Fibroblast of lung (primary cell): ENCODE measurements around the gene TOX2. TPM values are rescaled to one million over a fixed set of nuclear protein-coding genes. Genes with fewer than 3 reads are reported as not detected.

Experiments used
- DNase-seq, 2 donors: peaks; one replicate each; pipeline versions ENCODE4 v3.0.0 to v3.0.0-alpha.2; 2010; ENCODE audit warnings: low read depth in 2 of 2
- H2AFZ ChIP-seq: 2 replicates; pipeline ENCODE4 v1.5.1; 2012; ENCODE audit warnings: low read length, control low read depth, inconsistent platforms
- H3K27ac ChIP-seq: 2 replicates; pipeline ENCODE4 v1.5.1; 2011; ENCODE audit warnings: low read length, control low read depth; ENCODE audit not compliant: insufficient read depth
- H3K27me3 ChIP-seq: 2 replicates; pipeline ENCODE4 v1.5.1; 2011; ENCODE audit warnings: mild to moderate bottlenecking, low read length; ENCODE audit not compliant: control insufficient read depth, insufficient read depth
- H3K36me3 ChIP-seq: 2 replicates; pipeline ENCODE4 v1.5.1; 2011; ENCODE audit warnings: low read length; ENCODE audit not compliant: control insufficient read depth, insufficient read depth
- H3K4me1 ChIP-seq: 2 replicates; pipeline ENCODE4 v1.5.1; 2011; ENCODE audit warnings: low read length; ENCODE audit not compliant: control insufficient read depth, insufficient read depth; ENCODE audit errors: extremely low read depth
- H3K4me2 ChIP-seq: 2 replicates; pipeline ENCODE4 v1.5.1; 2011; ENCODE audit warnings: low read length, control low read depth; ENCODE audit not compliant: insufficient read depth; ENCODE audit errors: extremely low read depth
- H3K4me3 ChIP-seq, 4 experiments: fragments of 200-600 bp in 1 of 4; sonication (generic) in 1 of 4; replicated peaks in 1 of 4; 2 replicates each; pipeline ENCODE4 v1.5.1; 2011 to 2016; ENCODE audit warnings: low read length in 4 of 4, low read depth in 3 of 4, mild to moderate bottlenecking in 3 of 4, control low read depth in 2 of 4, inconsistent platforms in 1 of 4, mixed read lengths in 1 of 4; ENCODE audit not compliant: insufficient read depth in 1 of 4; ENCODE audit errors: control extremely low read depth in 1 of 4
- H3K79me2 ChIP-seq: 2 replicates; pipeline ENCODE4 v1.5.1; 2012; ENCODE audit warnings: mild to moderate bottlenecking, low read length, inconsistent platforms; ENCODE audit not compliant: control insufficient read depth, insufficient read depth
- H3K9ac ChIP-seq: 2 replicates; pipeline ENCODE4 v1.5.1; 2011; ENCODE audit warnings: mild to moderate bottlenecking, low read length, control low read depth; ENCODE audit not compliant: insufficient read depth
- H3K9me3 ChIP-seq: 2 replicates; pipeline ENCODE4 v1.5.1; 2012; ENCODE audit warnings: low read depth, low read length; ENCODE audit not compliant: control insufficient read depth, insufficient read depth
- H4K20me1 ChIP-seq: 2 replicates; pipeline ENCODE4 v1.5.1; 2011; ENCODE audit warnings: low read length; ENCODE audit not compliant: control insufficient read depth, insufficient read depth; ENCODE audit errors: extremely low read depth
- CTCF ChIP-seq, 2 donors: IDR thresholded peaks in 1 of 2; conservative IDR thresholded peaks in 1 of 2; 1 replicate in 1 of 2; 2 replicates in 1 of 2; pipeline ENCODE4 v1.5.1; 2011 to 2012; ENCODE audit warnings: low read length in 2 of 2, control low read depth in 1 of 2, inconsistent platforms in 1 of 2, low read depth in 1 of 2, mild to moderate bottlenecking in 1 of 2
- EZH2 ChIP-seq: IDR thresholded peaks from 2 replicates; pipeline ENCODE4 v1.5.1; 2012; ENCODE audit warnings: low read length, control low read depth, mild to moderate bottlenecking; ENCODE audit errors: missing control alignments
- polyA plus RNA-seq, 2 donors: library from polyadenylated mRNA; depleted of rRNA in 1 of 2; stranded (reverse) in 1 of 2; unstranded in 1 of 2; fragments of >200 nt; gene quantifications; 2 replicates each; pipeline ENCODE4 v1.2.1, GENCODE V29; 2011 to 2012; ENCODE audit warnings: missing spikeins in 1 of 2
- total RNA-seq: library from RNA; depleted of rRNA; stranded (reverse); fragments of >200 nt; gene quantifications from 2 replicates; pipeline ENCODE4 v1.2.1, GENCODE V29; 2014

Gene TOX2
- total and polyA plus RNA-seq, 2 donors (not counting 1 experiment from before 2014, with no cell fraction given): 5.9 to 9.6 TPM

- no peak overlapping the region for H2AFZ ChIP-seq
- no peak overlapping the region for H3K9ac ChIP-seq
- no peak overlapping the region for H3K4me3 ChIP-seq
- H3K79me2 ChIP-seq: no peaks in the 10 kb centered on the region
- H4K20me1 ChIP-seq: no peaks in the 10 kb centered on the region
- H3K4me2 ChIP-seq: no peak overlapping the region
- peaks cover 13% of the 10 kb centered on the region for H3K4me1 ChIP-seq
- H3K27ac ChIP-seq: no peak overlapping the region
- H3K9me3 ChIP-seq: no peaks in the 10 kb centered on the region
- no peak for DNase-seq
- H3K36me3 ChIP-seq: no peaks in the 10 kb centered on the region
- no peaks in the 10 kb centered on the region for H3K27me3 ChIP-seq
- no peak for TF ChIP-seq CTCF (conservative IDR thresholded peaks at IDR 0.05 in 1 of 2, IDR thresholded peaks at IDR 0.05 in 1 of 2; ENCODE audit: low read depth in 1 of 2, low read length in 2 of 2)
- TF ChIP-seq EZH2: no peak
Measured at GRCh38 chr20:44075950-44076232, 161.2 kb downstream of the TOX2 start.

GRCh38 chr20:44079291-44079690 lies 164.6 kb downstream of the TOX2 start:
- Histone ChIP-seq H4K20me1 (no peaks in the 10 kb centered on the region), H3K9me3 (no peaks in the 10 kb centered on the region), H3K4me3 (no peak overlapping the region), H3K27ac (no peak overlapping the region), H3K4me2 (no peak overlapping the region), H3K9ac (no peak overlapping the region), H3K27me3 (no peaks in the 10 kb centered on the region), H3K79me2 (no peaks in the 10 kb centered on the region), H3K36me3 (no peaks in the 10 kb centered on the region), H2AFZ (no peak overlapping the region), H3K4me1 (peaks cover 13% of the 10 kb centered on the region)
- TF ChIP-seq CTCF (conservative IDR thresholded peaks at IDR 0.05 in 1 of 2, IDR thresholded peaks at IDR 0.05 in 1 of 2; ENCODE audit: low read depth in 1 of 2, low read length in 2 of 2): no peak
- no peak for TF ChIP-seq EZH2
- DNase-seq: peak in 1 of 2 donors; percentile 14

- no peaks in the 10 kb centered on the region for H3K36me3 ChIP-seq
- H3K4me2 ChIP-seq: no peak overlapping the region
- H3K4me3 ChIP-seq: no peak overlapping the region
- H3K27ac ChIP-seq: no peak overlapping the region
- no peaks in the 10 kb centered on the region for H3K79me2 ChIP-seq
- no peaks in the 10 kb centered on the region for H3K27me3 ChIP-seq
- no peaks in the 10 kb centered on the region for H4K20me1 ChIP-seq
- peak; percentile 67 to 74 for DNase-seq
- TF ChIP-seq EZH2 (no peak), CTCF (conservative IDR thresholded peaks at IDR 0.05 in 1 of 2, IDR thresholded peaks at IDR 0.05 in 1 of 2; ENCODE audit: low read depth in 1 of 2, low read length in 2 of 2) (no peak)
- H3K4me1 ChIP-seq: peaks cover 6% of the 10 kb centered on the region
- H3K9me3 ChIP-seq: no peaks in the 10 kb centered on the region
- peak overlapping the region; percentile 36 for H2AFZ ChIP-seq
- no peak overlapping the region for H3K9ac ChIP-seq
Measured at GRCh38 chr20:44080064-44080463, 165.4 kb downstream of the TOX2 start.
